NCI-H446 treated with DMSO at 0.1 percent for 48 hours (cell line): ENCODE measurements around the gene SLC16A12.

Experiments
- DNase-seq: peaks from one replicate; lab custom pipeline; 2025; lab: John Stamatoyannopoulos, UW

SLC16A12 gene

DNA sequence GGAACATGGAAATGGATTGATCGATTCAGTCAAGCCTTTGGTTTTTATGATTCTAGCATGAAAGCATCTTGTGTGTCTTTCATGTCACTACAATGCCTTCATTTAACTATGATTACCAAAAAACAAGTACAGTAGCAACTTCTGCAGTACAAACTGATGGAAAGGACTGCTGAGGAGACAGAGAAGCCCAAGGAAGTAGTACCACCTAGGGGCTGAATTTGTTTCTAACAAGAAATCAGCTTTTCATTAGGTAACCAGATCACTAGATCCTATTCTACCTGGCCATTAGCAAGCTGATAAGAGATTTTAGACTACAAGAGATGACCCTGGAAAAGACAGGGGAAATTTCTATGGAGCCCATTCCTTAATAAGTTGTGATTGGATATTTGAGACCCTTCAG is 146.1 kb downstream of the SLC16A12 start:
- no peak for DNase-seq

DNA sequence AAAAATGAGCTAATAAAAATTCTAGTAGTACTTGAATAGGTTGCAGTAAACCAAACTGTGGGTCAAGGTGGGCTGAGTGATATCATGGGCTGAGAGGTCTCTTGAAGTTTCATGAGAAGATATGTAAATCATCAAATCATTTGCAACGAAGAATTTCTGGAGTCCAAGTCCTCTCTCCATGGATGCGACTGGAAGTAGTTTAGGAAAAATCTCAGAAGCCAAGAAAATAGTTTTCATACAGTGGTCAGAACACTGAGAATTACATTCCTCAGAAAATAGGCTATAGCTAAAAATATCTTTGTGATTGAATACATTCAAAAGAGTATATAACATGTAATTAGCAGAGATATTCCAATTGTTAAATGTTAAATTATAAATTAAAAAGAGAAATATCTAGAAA is 146.6 kb downstream of the SLC16A12 start:
- DNase-seq = no peak

DNA sequence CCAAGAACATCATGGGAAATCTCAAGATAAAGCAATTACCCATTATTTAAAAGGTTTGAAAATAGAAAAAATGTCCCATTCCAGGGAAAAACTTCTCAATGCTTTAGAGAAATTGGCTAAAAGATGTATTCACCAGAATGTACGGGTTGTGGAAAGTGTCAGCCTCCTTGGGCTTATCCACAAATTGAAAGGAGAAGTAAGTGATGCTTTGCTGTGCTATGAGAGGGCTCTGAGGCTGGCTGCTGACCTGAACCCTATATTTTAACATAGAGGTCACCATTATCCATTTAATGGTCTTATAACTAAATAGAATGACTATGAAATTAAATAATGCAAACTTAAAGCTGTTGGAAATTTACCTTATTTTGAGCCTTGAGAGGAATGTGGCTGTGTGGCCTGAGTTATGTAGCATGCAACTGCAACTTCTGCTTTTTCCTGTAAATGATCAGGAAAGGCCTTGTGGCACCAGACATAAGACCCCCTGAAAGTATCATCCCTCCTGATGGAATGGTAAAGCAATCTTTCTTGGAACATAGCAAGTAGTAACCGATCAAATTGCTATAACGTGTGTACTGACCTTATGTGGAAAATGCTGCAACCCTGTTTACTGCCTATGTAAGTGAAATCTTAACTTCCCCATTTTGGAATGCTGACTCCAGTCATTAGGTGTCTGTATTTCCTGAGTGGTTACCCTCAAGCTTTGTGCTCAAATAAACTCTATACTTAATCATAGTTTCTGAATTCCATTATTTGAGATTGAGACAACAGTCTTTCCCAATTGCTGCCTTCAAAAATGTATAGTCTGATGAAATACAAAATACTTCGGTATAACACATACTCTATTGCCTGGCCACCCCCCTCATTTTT is 150.7 kb downstream of the SLC16A12 start:
- no peak for DNase-seq

DNA sequence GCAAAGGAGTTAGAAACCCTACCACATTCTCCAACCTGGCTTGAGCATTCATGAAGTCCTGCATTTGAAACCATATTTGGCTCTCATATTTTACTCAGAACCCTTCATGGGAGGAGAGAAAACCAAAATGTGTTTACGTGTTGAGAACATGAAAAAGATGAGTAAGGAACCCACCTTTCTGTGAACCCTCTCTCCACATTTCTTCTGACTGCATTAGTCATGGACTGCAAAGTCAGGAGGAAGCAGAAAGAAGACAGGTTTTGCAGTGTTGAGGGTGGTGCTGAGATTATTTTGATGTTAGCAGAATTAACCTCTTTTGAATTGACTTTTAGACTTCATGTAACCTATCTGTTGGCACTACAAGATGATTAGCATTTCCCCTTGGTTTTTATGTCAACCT is 152.6 kb downstream of the SLC16A12 start:
- no peak for DNase-seq
